Measurements from ENCODE around the gene SPDYA.

Gene SPDYA

DNA sequence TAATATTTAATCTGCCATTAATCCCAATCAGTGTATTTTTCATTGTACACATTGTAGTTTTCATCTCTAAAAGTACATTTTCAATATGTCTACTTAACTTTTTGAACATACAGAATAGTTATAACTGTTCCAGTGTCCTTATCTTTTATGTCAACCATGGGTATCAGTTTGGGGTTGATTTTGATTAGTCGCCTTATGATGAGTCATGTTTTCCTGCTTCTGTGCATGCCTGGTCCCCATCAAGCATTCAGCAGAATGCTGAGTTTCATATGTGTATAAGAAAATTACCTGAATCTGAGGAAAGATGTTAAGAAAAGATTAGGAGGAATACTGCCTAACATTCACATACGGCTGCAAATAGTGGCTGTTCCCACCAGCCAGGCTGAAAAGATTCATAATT is 17.7 kb downstream of the SPDYA start:
- no peak for DNase-seq

DNA sequence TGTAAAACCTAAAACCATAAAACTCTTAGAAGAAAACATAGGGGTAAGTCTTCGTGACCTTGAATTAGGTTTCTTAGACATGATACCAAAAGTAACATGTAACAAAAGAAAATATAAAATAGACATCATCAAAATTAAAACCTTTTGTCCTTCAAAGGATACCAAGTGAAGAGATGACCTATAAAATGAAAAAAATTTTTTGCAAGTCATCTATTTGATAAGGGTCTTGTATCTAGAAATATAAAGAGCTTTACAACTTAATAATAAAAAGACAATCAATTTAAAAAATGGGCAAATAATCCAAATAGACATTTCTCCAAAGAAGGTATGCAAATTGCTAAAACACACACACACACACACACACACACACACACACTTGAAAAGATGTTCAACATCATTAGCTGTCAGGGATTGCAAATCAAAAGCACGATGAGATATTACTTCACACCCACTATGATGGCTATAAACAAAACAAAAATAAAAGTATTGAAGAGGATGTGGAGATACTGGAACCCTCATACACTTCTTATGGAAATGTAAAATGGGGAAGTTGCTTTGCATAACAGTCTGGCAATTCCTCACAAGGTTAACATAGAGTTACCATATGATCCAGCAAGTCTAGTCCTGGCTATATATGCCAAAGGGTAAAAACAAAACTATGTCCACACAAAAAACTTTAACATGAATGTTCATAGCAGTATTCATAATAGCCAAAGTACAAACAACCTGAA is 23.3 kb downstream of the SPDYA start:
- no peak for DNase-seq

DNA sequence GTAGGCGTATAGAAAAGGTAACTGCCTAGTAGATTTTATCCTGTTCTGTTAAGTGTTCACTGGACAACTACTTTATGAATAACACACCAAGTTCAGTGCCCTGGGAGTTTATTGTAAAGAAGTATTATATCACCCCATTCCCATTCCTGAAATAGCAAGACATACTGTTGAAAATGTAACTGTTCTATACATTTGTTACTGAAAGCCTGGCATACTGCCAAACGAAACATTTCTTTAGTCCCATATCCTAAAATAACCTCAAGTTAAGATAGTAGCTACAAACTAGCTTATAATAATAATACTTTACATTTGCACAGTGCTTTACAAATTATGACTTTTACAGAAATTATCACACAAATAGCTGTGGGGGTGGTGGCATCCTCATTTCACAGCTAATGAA is 25.1 kb downstream of the SPDYA start:
- DNase-seq, result no peak

DNA sequence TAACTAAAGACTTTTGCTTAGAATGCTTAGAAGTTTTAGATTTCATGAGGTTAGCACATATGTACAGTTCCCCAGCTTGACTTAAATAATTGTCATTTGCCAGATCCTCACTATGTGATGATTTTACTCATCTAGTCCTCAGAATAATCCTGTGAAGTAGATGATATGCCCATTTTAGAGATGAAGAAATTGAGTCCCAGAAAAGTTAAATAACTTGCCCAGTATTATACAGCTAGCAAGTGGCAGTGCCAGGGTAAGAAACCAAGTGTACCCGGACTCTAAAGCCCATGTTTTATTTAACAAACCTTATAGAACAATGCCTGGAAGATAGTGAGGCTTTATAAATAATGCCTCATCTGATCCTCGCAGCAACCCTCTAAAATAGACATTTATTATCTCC is 28.3 kb downstream of the SPDYA start:
- no peak for DNase-seq

DNA sequence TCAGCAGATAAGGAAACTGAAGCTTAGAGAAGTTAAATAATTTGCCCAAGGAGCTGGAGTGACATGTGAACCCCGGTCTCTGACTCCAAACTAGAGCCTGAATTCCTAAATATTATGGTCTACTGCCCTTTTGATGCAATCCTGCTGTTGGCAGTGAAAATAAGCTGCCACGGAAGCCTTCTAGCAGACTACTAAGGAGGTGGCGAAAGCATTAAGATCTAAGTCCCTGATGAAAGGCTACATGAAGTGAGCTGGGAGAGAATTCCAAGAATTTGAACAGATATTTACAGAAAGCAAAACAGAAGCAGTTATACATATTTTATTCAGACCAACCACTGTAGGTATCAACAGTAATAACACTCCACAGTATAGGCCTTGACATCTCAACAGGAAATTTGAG is 31.4 kb downstream of the SPDYA start:
- no peak for DNase-seq

DNA sequence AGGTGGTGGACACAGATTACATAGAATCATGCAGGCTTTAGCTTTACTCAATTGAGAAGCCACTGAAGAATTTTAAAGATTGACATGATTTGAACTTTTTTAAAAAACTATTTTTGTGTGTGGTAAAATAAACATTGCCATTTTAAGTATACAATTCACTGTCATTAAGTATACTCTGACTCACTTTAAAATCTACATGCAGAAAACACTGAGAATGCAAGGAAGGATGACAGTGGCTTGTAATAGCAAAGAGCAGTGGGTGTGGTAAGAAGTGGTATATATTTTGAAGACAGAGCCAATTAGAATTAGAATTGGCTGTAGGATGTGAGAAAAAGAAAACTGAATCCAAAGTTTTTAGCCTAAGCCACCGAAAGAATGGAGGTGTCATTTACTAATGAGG is 44.6 kb downstream of the SPDYA start:
- DNase-seq, result no peak

DNA sequence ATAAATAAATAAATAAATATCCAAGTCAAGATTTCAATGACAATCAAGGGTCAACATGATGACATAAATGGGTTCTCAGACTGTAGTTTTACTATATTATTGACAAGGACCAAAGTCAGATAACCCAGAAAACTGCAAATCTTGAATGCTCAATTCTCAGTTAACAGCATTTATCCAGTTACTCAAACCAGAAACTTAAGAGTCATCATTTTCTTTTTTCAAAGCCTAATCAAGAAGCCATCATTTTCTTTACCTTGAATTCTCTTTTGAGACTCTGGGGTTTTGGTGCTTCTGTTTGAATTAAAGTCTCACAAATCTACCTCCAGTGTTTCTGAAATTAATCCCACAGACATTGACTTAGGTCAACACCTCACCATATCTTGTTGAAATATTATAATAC is 45.3 kb downstream of the SPDYA start:
- DNase-seq, result no peak

DNA sequence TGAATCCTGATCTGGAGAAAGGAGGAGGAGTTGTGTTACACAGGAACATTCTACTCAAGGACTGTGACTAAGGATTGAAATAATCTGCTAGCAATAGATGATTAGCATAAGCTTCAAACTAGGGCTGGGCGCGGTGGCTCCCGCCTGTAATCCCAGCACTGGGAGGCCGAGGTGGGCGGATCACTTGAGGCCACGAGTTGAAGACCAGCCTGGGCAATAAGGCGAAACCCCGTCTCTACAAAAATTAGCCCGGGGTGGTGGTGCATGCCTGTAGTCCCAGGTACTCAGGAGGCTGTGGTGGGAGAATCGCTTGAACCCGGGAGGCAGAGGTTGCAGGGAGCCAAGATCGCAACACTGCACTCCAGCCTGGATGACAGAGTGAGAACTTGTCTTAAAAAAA is 58.0 kb downstream of the SPDYA start:
- DNase-seq, result no peak

DNA sequence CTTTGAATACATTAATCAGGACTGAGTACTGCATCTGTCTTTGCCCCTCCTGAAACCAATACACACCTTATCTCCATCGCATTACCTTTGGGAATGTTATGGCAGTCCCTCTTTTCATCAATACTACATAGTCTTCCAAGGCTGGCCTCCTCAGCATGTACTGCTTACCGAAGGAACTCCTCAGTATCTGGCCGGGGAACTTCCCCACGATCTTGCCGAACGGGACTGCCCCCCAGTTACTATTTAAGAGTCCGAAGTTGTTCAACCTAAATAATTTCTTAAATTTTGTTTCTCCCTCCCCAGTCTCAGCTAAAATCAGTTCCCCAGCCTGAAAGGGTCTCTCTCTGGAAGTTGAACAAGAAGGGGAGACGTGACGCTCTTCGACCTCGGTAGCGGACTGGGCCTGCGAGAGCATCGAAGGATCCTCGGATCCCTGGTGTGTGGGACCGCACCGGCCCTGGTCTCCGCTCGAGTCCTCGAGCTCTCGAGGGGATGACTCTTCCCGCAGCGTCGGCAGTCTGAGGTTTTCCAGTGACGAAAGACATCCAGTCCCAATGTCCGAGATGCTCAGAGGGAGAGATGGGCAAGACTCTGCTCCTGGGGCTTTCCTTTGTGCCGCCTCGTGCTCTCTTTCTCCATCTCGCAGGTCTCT is 59.0 kb downstream of the SPDYA start:
- peak; percentile 21 for DNase-seq

DNA sequence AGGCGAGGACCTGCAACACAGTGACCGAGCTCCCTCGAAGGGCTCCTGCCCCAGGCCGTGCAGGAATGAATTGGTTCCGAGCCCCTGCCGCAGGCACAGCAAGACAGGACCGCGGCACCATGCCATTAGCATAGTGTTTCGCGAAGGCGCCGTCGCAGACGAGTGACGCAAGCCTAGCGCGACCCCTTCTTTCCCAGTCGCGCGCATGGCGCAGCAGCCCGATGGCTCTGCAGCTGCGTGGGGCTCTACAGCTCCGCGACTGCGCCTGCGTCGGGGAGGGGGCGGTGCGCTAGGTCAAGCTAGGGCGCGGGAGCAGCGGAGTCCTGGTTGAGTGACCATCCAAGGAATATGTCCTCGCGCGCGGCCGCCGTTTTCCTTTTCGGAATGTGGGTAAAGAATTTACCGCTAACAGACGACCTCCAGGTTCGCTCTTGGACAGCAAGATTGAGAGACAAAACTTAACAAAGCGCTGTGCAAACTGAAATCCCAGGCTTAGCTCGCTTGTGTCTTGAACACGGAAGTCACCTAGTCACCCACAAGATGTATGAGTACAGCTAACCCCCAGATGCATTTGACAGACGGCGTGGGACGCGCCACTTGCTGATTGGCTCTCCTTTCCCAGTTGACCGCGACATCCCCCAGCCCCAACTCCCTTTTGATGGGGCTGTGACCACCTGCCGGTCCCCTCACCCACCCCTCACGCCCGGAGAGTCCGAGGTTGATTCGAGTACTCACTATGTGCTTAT is 59.7 kb downstream of the SPDYA start, which contains the start of gene TRMT61B:
Gene TRMT61B, minus strand, starts transcription at position 164 of the 746 bp plus-strand sequence. Its CDS starts 32 bp downstream, at position 132.
- DNase-seq, result peak; percentile 94

DNA sequence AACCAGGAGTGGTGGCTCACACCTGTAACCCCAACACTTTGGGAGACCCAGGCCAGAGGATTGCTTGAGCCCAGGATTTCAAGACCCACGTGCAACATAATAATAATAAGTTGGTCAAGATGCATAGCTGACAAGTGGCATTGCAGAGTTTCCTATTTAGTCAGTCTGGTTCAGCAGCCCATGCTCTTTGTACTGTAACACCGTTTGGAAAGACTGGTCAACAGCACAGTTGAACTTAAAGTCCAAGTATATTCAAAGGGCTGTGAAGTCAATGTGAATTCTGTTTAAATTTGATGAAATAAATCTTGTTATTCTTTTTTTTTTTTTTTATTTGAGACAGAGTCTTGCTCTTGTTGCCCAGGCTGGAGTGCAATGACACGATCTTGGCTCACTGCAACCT is 61.0 kb downstream of the SPDYA start:
- no peak for DNase-seq

DNA sequence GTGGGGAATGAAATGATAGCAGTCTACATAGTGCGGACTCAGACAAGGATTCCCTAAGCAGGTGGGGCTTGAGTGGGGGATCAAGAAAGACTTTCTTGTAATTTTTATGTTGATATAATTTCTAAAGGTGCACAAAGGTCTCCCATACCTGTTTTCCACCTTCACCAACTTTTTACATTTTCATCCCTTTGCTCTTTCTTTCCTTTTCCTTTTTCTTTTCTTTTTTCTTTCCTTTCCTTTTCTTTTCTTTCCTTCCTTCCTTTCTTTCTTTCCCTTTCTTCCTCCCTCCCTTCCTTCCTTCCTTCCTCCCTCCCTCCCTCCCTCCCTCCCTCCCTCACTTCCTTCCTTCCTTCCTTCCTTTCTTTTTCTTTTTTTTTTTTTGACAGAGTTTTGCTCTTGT is 69.6 kb downstream of the SPDYA start:
- DNase-seq, result no peak

DNA sequence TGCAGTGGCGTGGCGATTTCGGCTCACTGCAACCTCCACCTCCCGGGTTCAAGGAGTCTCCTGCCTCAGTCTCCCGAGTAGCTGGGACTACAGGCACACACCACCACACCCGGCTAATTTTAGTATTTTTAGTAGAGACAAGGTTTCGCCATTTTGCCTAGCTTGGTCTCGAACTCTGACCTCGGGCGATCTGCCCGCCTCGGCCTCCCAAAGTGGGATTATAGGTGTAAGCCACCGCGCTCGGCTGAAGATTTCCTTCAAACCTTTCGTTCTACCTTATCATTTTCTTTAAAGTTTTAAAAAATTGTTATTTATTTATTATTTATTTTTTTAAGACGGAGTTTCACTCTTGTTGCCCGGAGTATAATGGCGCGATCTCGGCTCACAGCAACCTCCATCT is 82.9 kb downstream of the SPDYA start:
- DNase-seq, result no peak

DNA sequence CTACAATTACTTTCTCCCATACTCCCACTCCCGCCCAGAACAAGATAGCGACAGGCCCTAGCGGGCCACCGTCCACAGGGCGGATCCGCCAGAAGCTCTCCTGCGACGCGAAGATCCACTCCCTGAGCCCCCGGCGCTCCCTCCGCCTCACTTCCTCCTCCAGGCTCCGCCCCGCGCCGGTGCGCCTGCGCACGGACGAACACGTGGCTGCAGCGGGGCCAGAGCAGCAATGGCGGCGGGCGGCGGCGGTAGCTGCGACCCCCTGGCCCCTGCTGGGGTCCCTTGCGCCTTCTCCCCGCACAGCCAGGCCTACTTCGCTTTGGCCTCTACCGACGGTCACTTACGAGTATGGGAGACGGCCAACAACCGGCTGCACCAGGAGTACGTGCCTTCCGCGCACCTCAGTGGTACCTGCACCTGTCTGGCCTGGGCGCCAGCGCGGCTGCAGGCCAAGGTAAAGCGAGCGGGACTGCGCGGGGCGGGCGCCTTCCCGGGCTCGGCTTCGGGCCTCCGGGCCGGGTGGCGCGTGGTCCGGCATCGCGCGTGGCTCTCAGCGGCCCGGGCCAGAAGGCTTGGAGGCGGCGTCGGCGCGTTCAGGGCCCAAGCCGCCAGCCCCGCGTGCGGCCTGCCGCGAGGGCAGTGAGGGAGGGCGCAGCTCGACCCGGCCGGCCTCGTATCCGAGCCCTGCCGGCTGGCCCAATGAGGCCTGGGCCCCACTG is 84.0 kb downstream of the SPDYA start, which contains the start of gene WDR43:
Gene WDR43, plus strand, starts transcription at position 198 of the 719 bp plus-strand sequence. Its CDS starts 32 bp downstream, at position 230.
- peak; percentile 99 for DNase-seq

DNA sequence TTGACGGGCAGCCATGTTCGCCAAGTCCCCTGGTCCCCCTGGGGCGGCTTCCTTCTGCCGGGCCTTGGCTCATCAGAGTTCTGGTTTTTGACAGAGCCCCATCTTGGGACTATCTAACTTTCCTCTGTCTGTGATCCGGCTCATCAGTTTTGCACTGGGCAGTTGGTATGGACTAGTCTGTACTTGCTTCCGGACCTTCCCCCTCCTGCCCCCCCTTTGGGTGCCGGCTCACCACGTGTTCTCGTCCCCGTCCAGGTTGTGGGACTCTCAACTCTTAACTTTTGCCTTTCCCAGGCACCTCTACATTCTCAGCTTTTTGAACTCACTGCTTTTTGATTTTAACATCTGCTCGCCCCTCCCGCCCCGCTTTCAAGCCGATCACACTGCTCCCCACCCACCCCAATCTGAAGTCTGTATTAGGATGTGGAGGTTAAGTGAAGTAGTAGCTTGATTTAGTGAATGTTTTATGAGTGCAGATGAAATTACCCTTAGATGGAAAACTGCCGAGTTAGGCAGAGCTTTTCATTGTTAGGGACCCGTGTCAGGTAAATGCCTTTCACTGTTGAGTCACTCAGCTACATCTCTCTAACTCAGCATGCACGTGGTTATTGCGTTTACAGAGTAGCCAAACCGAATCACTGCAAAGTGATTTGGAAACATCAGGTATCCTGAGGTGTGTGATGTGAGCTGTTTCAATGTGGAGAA is 84.7 kb downstream of the SPDYA start:
- peak; percentile 22 for DNase-seq

DNA sequence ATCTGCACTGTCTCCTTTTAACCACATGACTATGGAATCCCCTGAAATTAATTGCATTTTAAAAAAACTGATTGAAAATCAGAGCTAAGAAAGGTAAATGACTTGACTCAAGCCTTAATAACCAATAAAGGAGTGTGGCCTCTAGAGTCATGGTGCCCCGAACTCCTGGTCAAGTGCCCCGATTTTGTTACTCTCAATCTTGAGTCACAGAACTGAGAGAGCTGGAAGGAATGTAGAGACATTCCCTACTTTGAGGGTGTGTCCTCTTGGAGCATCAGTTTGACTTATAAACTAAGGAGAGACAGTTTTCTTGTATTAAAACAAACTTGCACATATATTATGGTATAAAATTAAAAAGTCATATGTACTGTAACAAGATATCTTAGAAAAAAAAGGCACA is 86.3 kb downstream of the SPDYA start:
- DNase-seq, result no peak

DNA sequence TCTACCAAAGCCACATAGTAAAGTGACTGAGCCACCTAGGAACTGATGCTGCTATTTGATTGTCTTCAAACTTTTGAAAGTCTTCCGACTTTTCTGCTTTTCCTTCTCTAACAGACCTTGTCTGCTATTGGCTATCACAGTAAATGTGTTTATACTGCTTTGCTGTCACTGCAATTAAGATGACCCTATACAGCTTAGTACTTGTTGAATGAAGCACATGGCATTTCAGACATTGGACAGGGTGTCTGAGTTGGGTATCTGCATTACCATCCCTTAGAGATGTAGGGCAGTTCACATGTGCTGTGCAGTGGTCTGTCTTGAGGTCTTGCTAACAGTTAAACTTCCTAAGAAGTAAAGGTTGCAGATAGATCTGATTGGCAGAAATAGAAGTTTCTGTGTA is 87.4 kb downstream of the SPDYA start:
- DNase-seq, result no peak

All from CD4-positive, alpha-beta T cell treated with Interleukin-15 for 1 hour (primary cell).